Endothelial cell of umbilical vein (primary cell): ENCODE results near the gene TMCO2. TPM values are rescaled to one million over a fixed set of nuclear protein-coding genes. Genes with fewer than 3 reads are reported as not detected.

Experiments used
- BruUV-seq: library from RNA; stranded (reverse); fragments of 400-500 nt; replicated peaks from 2 replicates; lab custom pipeline; 2021; lab: Mats Ljungman, UMichigan
- CTCF ChIA-PET: fragments of 300-600, 350-600 bp; sonication (Branson Sonifier 250); formaldehyde crosslinking; loops from one replicate; lab custom pipeline; 2021; ENCODE audit warnings: antibody characterized with exemption, inconsistent platforms; lab: Charles Lee
- POLR2A ChIA-PET: fragments of 300-600, 350-600 bp; sonication (Branson Sonifier 250); formaldehyde crosslinking; loops from one replicate; lab custom pipeline; 2021; ENCODE audit warnings: antibody characterized with exemption, inconsistent platforms; lab: Charles Lee
- DNase-seq: peaks from one replicate; pipeline ENCODE4 v3.0.0-alpha.2; 2011; ENCODE audit warnings: low read depth, low spot score
- FAIRE-seq: peaks from 2 replicates; lab custom pipeline; 2011; peaks lifted over from hg19 to GRCh38; lab: Jason Lieb, UNC
- H2AFZ ChIP-seq: 2 replicates; pipeline ENCODE4 v1.6.0; 2012; ENCODE audit warnings: low read depth, low read length, control low read depth, inconsistent platforms
- H3K27ac ChIP-seq: 2 replicates; pipeline ENCODE4 v1.5.1; 2011; ENCODE audit warnings: low read depth, mild to moderate bottlenecking, control low read depth, low read length, moderate library complexity; ENCODE audit not compliant: insufficient read depth
- H3K27me3 ChIP-seq, 2 experiments: 2 replicates each; pipeline versions ENCODE4 v1.6.0 to v1.6.1; 2011; ENCODE audit warnings: low read length in 2 of 2, mixed read lengths in 1 of 2; ENCODE audit not compliant: control insufficient read depth in 2 of 2, insufficient read depth in 2 of 2
- H3K36me3 ChIP-seq, 2 experiments: 2 replicates in 1 of 2; 3 replicates in 1 of 2; pipeline ENCODE4 v1.5.1; 2011; ENCODE audit warnings: low read length in 2 of 2, mild to moderate bottlenecking in 1 of 2, moderate library complexity in 1 of 2; ENCODE audit not compliant: control insufficient read depth in 2 of 2, insufficient read depth in 2 of 2; ENCODE audit errors: extremely low read depth in 1 of 2
- H3K4me1 ChIP-seq: 3 replicates; pipeline ENCODE4 v1.5.1; 2011; ENCODE audit warnings: mild to moderate bottlenecking, low read length; ENCODE audit not compliant: control insufficient read depth, insufficient read depth; ENCODE audit errors: extremely low read depth
- H3K4me2 ChIP-seq: 2 replicates; pipeline ENCODE4 v1.6.1; 2011; ENCODE audit warnings: low read length, control low read depth, mixed read lengths; ENCODE audit not compliant: insufficient read depth
- H3K4me3 ChIP-seq, 3 experiments: fragments of 200-600 bp in 1 of 3; sonication (generic), shearing (Covaris generic) in 1 of 3; replicated peaks in 1 of 3; 2 replicates each; pipeline ENCODE4 v1.5.1; 2011 to 2016; ENCODE audit warnings: control low read depth in 3 of 3, low read length in 3 of 3, mild to moderate bottlenecking in 2 of 3, inconsistent platforms in 1 of 3, low read depth in 1 of 3, moderate library complexity in 1 of 3; ENCODE audit not compliant: insufficient read depth in 1 of 3
- H3K79me2 ChIP-seq: 2 replicates; pipeline ENCODE4 v1.6.0; 2012; ENCODE audit warnings: low read length, inconsistent platforms; ENCODE audit not compliant: control insufficient read depth, insufficient read depth
- H3K9ac ChIP-seq: replicated peaks from 2 replicates; pipeline ENCODE3; 2011; ENCODE audit warnings: low read length, control low read depth; ENCODE audit not compliant: insufficient read depth; ENCODE audit errors: extremely low read depth
- H3K9me1 ChIP-seq: replicated peaks from 3 replicates; pipeline ENCODE4 v1.6.0; 2011; ENCODE audit warnings: mild to moderate bottlenecking, low read length; ENCODE audit not compliant: control insufficient read depth, insufficient read depth; ENCODE audit errors: extremely low read depth
- H3K9me3 ChIP-seq: replicated peaks from 2 replicates; pipeline ENCODE4 v1.5.1; 2012; ENCODE audit warnings: low read length, inconsistent platforms; ENCODE audit not compliant: control insufficient read depth, insufficient read depth
- H4K20me1 ChIP-seq: replicated peaks from 2 replicates; pipeline ENCODE3; 2011; ENCODE audit warnings: mild to moderate bottlenecking, low read length; ENCODE audit not compliant: control insufficient read depth, insufficient read depth; ENCODE audit errors: extremely low read depth
- CTCF ChIP-seq, 2 donors: IDR thresholded peaks; 1 replicate in 1 of 2; 2 replicates in 1 of 2; pipeline ENCODE4 v1.5.1; 2011; ENCODE audit warnings: low read length in 2 of 2, mild to moderate bottlenecking in 2 of 2, moderate library complexity in 2 of 2, control low read depth in 1 of 2, inconsistent platforms in 1 of 2, low read depth in 1 of 2; ENCODE audit not compliant: insufficient read depth in 1 of 2; ENCODE audit errors: extremely low read depth in 1 of 2
- EZH2 ChIP-seq: IDR thresholded peaks from 2 replicates; pipeline ENCODE4 v1.6.1; 2012; ENCODE audit warnings: borderline replicate concordance, low read depth, mild to moderate bottlenecking, moderate library complexity, low read length, inconsistent platforms; ENCODE audit not compliant: severe bottlenecking
- FOS ChIP-seq: IDR thresholded peaks from 2 replicates; pipeline ENCODE4 v1.6.1; 2011; ENCODE audit warnings: mild to moderate bottlenecking, low read length, moderate library complexity, borderline replicate concordance; ENCODE audit not compliant: insufficient read depth
- GATA2 ChIP-seq: IDR thresholded peaks from 2 replicates; pipeline ENCODE4 v1.7.0; 2011; ENCODE audit warnings: low read depth, mild to moderate bottlenecking, moderate library complexity, mixed read lengths, low read length; ENCODE audit not compliant: insufficient read length, insufficient read depth
- JUN ChIP-seq: IDR thresholded peaks from 2 replicates; pipeline ENCODE4 v1.6.1; 2011; ENCODE audit warnings: borderline replicate concordance, low read depth; ENCODE audit not compliant: insufficient read length, insufficient read depth
- MAX ChIP-seq: IDR thresholded peaks from 2 replicates; pipeline ENCODE4 v1.6.1; 2011; ENCODE audit not compliant: insufficient read depth, insufficient read length
- MYC ChIP-seq: IDR thresholded peaks from one replicate; pipeline ENCODE4 v1.6.1; 2011; ENCODE audit warnings: mild to moderate bottlenecking, low read depth, low read length
- POLR2A ChIP-seq: IDR thresholded peaks from 2 replicates; pipeline ENCODE4 v1.6.1; 2012; ENCODE audit warnings: low read depth, mild to moderate bottlenecking, control low read depth, low read length
- POLR2AphosphoS5 ChIP-seq: IDR thresholded peaks from 2 replicates; pipeline ENCODE4 v1.6.1; 2012; ENCODE audit warnings: low read depth, mild to moderate bottlenecking, control low read depth, low read length, moderate library complexity; ENCODE audit not compliant: insufficient read depth
- dilution Hi-C: fragments of 300-500 bp; cut with MboI; formaldehyde crosslinking; loops from one replicate; pipeline ENCODE4 v1.15.0; 2019; ENCODE audit warnings: low sequenced_read_pairs; ENCODE audit not compliant: extremely low pct_ligation_motif_present
- intact Hi-C: fragments of 100-400 bp; cut with micrococcal nuclease; formaldehyde crosslinking; loops from one replicate; pipeline ENCODE4 v1.10.0; 2022
- polyA plus RNA-seq, 4 experiments: library from polyadenylated mRNA; depleted of rRNA in 3 of 4; stranded (reverse) in 3 of 4; unstranded in 1 of 4; fragments of >200 nt; gene quantifications; 2 replicates each; pipeline versions ENCODE4 v1.2.1 to v1.2.3, GENCODE V29; 2011 to 2012; ENCODE audit warnings: missing spikeins in 1 of 4
- total RNA-seq: library from RNA; stranded (reverse); gene quantifications from 2 replicates; pipeline ENCODE4 v1.2.3, GENCODE V29; 2021

The TMCO2 gene
- total and polyA plus RNA-seq, 2 donors (not counting 3 experiments of a cell fraction or from before 2014, with no cell fraction given): not detected

GRCh38 chr1:40255231-40255630 is 7.5 kb downstream of the TMCO2 start:
- Histone ChIP-seq H3K36me3 (peaks cover 0 to under 1% of the 10 kb centered on the region in 2 experiments), H3K4me3 (no peak overlapping the region), H4K20me1 (no peaks in the 10 kb centered on the region), H3K27me3 (no peaks in the 10 kb centered on the region), H3K4me1 (peaks cover 9% of the 10 kb centered on the region), H3K9me1 (no peaks in the 10 kb centered on the region), H3K9ac (no peak overlapping the region), H3K79me2 (peaks cover 25% of the 10 kb centered on the region), H2AFZ (no peak overlapping the region), H3K9me3 (no peaks in the 10 kb centered on the region), H3K4me2 (no peak overlapping the region), H3K27ac (no peak overlapping the region)
- no TSS peak for BruUV-seq
- dilution Hi-C loops: no loop called here
- DNase-seq (no peak), FAIRE-seq (no peak)
- TF ChIP-seq MAX (no peak), GATA2 (no peak), JUN (no peak), FOS (no peak), POLR2AphosphoS5 (no peak), POLR2A (no peak), CTCF (IDR thresholded peaks at IDR 0.05; ENCODE audit: extremely low read depth in 1 of 2, insufficient read depth in 1 of 2, low read depth in 1 of 2, low read length in 2 of 2) (no peak), MYC (no peak), EZH2 (no peak)
- POLR2A ChIA-PET: no interaction called here
- intact Hi-C loops: loop anchor here (5.0 kb wide), 1 partner anchor 213 kb away; the partner anchor contains the start of gene CAP1
- CTCF ChIA-PET: no interaction called here
